HFF-Myc (cell line): Measurements from ENCODE around the gene OR10H1.

Experiments used
- DNase-seq: peaks from one replicate; pipeline ENCODE4 v3.0.0-alpha.2; 2011; ENCODE audit warnings: low read depth; ENCODE audit errors: extremely low read depth
- H3K4me3 ChIP-seq: replicated peaks from 2 replicates; pipeline ENCODE4 v1.5.1; 2011; ENCODE audit warnings: low read depth, mild to moderate bottlenecking, control low read depth, low read length
- TF ChIP-seq, protein P1 (sequence below): IDR thresholded peaks from 2 replicates; pipeline ENCODE4 v1.5.1; 2012; ENCODE audit warnings: mild to moderate bottlenecking, low read depth, low read length, control low read depth; ENCODE audit errors: missing control alignments

The OR10H1 gene, protein sequence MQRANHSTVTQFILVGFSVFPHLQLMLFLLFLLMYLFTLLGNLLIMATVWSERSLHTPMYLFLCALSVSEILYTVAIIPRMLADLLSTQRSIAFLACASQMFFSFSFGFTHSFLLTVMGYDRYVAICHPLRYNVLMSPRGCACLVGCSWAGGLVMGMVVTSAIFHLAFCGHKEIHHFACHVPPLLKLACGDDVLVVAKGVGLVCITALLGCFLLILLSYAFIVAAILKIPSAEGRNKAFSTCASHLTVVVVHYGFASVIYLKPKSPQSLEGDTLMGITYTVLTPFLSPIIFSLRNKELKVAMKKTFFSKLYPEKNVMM

DNA sequence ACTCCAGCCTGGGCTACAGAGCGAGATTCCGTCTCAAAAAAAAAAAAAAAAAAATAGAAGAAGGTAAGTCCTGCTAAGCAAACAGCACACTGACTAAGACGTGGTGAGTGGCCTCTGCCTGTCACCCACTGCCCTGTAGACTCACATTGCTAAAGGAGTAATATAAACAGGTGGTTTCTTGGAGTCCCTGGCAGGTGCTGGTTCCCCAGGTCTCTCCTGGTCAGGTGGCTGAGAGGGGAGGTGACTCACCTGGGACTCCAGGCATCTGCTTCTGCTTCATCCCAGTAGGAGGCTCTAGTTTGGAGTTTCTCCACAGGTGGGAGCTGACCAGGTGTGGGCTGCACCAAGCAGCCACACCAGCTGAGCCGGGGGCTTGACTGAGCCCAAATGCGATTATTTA is at the start of gene OR10H1:
OR10H1 (minus strand) TSS at position 359 of the 400 bp plus-strand sequence. CDS start 7,627 bp downstream, outside the sequence.
- H3K4me3 ChIP-seq, result no peak within 1 kb of the TSS
- DNase-seq, result no peak
- TF ChIP-seq, protein P1, sequence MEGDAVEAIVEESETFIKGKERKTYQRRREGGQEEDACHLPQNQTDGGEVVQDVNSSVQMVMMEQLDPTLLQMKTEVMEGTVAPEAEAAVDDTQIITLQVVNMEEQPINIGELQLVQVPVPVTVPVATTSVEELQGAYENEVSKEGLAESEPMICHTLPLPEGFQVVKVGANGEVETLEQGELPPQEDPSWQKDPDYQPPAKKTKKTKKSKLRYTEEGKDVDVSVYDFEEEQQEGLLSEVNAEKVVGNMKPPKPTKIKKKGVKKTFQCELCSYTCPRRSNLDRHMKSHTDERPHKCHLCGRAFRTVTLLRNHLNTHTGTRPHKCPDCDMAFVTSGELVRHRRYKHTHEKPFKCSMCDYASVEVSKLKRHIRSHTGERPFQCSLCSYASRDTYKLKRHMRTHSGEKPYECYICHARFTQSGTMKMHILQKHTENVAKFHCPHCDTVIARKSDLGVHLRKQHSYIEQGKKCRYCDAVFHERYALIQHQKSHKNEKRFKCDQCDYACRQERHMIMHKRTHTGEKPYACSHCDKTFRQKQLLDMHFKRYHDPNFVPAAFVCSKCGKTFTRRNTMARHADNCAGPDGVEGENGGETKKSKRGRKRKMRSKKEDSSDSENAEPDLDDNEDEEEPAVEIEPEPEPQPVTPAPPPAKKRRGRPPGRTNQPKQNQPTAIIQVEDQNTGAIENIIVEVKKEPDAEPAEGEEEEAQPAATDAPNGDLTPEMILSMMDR, result no peak

DNA sequence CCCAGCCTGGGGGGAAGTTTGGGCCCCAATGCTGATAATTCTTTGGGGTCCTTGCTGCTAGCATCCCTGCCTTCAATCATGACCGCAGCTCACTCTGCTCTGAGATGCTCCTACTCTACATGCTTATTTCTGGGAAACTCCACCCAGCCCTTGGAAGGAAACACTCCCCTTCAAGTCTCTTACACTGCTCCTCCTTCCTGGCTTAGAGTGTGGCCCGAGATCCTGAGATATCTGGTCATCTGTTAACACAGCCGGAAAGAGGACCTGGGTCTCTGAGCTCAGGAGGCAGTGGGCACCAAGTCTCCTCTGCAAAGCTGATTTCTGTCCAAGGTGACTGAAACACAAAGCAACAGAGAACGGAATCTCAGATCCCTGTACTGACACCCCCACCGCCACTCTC is 49.4 kb upstream of the OR10H1 start:
- TF ChIP-seq, protein P1, result no peak
- H3K4me3 ChIP-seq, result no peak overlapping the region
- DNase-seq, result no peak

DNA sequence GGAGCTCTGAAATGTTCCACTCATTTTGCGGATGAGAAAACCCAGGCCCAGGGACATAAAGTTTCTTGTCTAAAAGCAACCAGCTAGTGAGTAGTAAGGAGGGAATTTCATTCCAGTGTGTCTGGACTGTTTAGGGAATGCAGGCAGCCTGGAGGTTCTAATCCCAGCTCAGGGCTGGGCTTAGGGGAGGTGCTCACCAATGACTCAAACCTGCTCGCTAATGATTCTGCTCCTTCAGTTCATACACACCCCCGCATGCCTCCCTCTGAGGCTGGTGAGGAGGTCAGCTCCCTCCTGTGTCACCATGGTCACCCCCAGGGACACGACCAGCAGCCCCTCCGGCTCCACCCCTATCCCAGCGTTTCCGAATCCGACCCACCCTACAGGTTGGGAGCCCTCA is 47.8 kb upstream of the OR10H1 start:
- no peak for DNase-seq
- no peak overlapping the region for H3K4me3 ChIP-seq

DNA sequence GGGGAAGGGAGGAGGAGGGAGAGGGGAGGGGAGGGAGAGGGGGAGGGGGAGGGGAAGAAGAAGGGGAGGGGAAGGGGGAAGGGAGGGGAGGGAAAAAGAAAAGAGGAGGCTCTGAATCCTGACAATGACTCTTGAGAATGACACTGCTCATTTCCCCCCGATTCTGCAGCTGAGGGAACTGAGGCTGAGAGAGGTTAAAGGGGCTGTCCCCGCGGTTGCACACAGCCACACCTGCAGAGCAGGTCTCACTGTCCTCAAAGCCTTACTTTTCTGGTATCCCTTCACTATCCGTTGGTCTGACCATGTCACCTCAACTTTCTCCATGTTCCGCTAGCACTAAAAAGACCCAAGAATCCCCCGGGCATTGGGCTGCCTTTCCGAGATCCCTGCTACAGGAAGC is 47.0 kb upstream of the OR10H1 start:
- TF ChIP-seq, protein P1, result no peak
- H3K4me3 ChIP-seq, result no peak overlapping the region
- no peak for DNase-seq

More for the DNA sequence above, 47.8 kb upstream of the OR10H1 start:
- TF ChIP-seq, protein P1, result no peak

DNA sequence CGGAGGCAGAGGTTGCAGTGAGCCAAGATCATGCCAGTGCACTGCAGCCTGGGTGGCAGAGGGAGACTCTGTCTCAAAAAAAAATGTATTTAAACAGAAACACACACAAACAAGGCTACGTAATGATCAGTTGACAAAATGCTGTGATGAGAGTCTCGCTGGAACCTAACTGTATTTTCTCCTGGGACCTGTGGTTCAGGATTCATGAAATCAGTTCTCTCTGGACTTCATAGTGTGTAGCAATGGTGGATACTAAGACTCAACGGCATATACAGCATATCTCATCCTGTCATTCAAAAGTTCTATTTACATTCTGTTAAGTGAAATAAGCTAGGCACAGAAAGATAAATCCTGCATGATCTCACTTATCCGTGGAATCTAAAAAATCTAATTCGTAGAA is 45.1 kb upstream of the OR10H1 start:
- DNase-seq, result no peak
- TF ChIP-seq, protein P1, result no peak
- H3K4me3 ChIP-seq, result no peak overlapping the region

DNA sequence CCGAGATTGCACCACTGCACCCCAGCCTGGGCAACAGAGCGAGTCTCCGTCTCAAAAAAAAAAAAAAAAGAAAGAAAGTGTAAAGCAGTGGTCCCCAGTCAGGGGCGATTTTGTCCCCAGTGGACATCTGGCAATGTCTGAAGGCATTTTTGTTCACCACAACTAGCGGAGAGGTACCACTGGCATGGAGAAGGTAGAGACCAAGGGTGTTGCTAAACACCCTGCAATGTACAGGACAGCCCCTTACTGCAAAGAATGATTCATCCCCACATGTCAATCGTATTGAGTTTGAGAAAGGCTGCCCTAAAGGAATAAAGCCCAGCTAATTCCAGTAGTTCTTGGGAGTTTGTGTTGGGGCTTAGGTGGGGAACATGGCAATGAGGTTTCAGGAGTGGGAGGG is 43.7 kb upstream of the OR10H1 start:
- TF ChIP-seq, protein P1, result no peak
- H3K4me3 ChIP-seq, result no peak overlapping the region
- DNase-seq, result no peak

DNA sequence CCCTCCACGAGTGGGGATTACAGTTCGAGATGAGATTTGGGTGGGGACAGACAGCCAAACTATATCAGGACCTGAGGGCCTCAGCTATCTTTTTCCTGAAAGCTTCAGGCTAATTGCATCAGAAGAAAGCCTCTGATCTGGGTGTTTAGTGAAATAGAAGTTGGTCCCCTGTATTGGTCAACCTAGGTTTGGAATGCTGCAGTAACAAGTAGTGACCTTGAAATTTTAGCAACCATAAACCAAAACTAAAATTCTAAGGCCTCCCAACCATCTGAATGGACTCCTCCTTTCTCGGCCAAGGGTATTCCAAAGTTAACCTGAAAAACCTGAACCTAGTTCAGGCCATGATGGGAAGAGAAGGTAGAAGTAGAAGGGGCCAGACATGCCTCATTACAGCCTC is 34.9 kb upstream of the OR10H1 start:
- TF ChIP-seq, protein P1, result no peak
- no peak for DNase-seq
- H3K4me3 ChIP-seq, result no peak overlapping the region
